K562 (cell line): ENCODE results near the gene PRSS21. TPM values are rescaled to one million over a fixed set of nuclear protein-coding genes. Genes with fewer than 3 reads are reported as not detected.

ENCODE experiments used
- ATAC-seq: fragments of 200-7000 bp; cut with Tn5 transposase; 3 replicates; pipeline ENCODE4 v1.9.1; 2020; ENCODE audit warnings: moderate library complexity
- BruUV-seq: library from RNA; stranded (reverse); fragments of 400-500 nt; replicated peaks from 2 replicates; lab custom pipeline; 2021; lab: Mats Ljungman, UMichigan
- CTCF ChIA-PET: fragments of 300-600 bp; formaldehyde crosslinking; extraction: SDS; loops from one replicate; lab custom pipeline; 2021; ENCODE audit warnings: low intra/inter-chr PET ratio; lab: Yijun Ruan, JAX
- POLR2A ChIA-PET: fragments of 300-600, 350-650 bp; sonication (Branson Sonifier 250); formaldehyde crosslinking; extraction: SDS; loops from one replicate; lab custom pipeline; 2021; ENCODE audit warnings: antibody characterized with exemption, inconsistent platforms; lab: Yijun Ruan, JAX
- DNase-seq, 4 experiments: peaks; one replicate each; pipeline versions ENCODE4 v3.0.0 to v3.0.0-alpha.2; 2011 to 2018; ENCODE audit warnings: low spot score in 3 of 4, mixed read lengths in 3 of 4; ENCODE audit errors: extremely low read depth in 1 of 4
- FAIRE-seq: peaks from 2 replicates; lab custom pipeline; 2011; peaks lifted over from hg19 to GRCh38; lab: Jason Lieb, UNC
- H2AFZ ChIP-seq: 2 replicates; pipeline ENCODE4 v1.6.0; 2011; ENCODE audit warnings: low read depth, low read length, control low read depth, inconsistent platforms
- H3K27ac ChIP-seq: fragments of 200-600 bp; 3 replicates; pipeline ENCODE4 v1.8.0; 2011; ENCODE audit warnings: low read depth, mild to moderate bottlenecking, control low read depth, inconsistent platforms, low read length, moderate library complexity, mixed read lengths; ENCODE audit errors: extremely low read depth
- H3K27me3 ChIP-seq, 2 experiments: fragments of 300-600 bp in 1 of 2; 2 replicates in 1 of 2; 3 replicates in 1 of 2; pipeline versions ENCODE4 v1.6.0 to v1.8.0; 2011; ENCODE audit warnings: inconsistent platforms in 2 of 2, low read length in 2 of 2, mild to moderate bottlenecking in 1 of 2, mixed read lengths in 1 of 2, moderate library complexity in 1 of 2; ENCODE audit not compliant: control insufficient read depth in 2 of 2, insufficient read depth in 2 of 2
- H3K36me3 ChIP-seq: fragments of 300-600 bp; 3 replicates; pipeline ENCODE4 v1.8.0; 2011; ENCODE audit warnings: mild to moderate bottlenecking, low read length, inconsistent platforms; ENCODE audit not compliant: control insufficient read depth, insufficient read depth
- H3K4me1 ChIP-seq, 2 experiments: fragments of 200-600 bp in 1 of 2; replicated peaks in 1 of 2; 2 replicates in 1 of 2; 3 replicates in 1 of 2; pipeline versions ENCODE4 v1.5.1 to v1.8.0; 2011; ENCODE audit warnings: inconsistent platforms in 2 of 2, low read length in 2 of 2, mild to moderate bottlenecking in 1 of 2, mixed read lengths in 1 of 2, moderate library complexity in 1 of 2; ENCODE audit not compliant: control insufficient read depth in 2 of 2, insufficient read depth in 2 of 2
- H3K4me2 ChIP-seq: 2 replicates; pipeline ENCODE4 v1.6.1; 2011; ENCODE audit warnings: low read length, control low read depth, inconsistent platforms, mixed read lengths; ENCODE audit not compliant: insufficient read depth
- H3K4me3 ChIP-seq: fragments of 200-600 bp; sonication (generic), shearing (Covaris generic); 2 replicates; pipeline ENCODE4 v1.5.1; 2016; ENCODE audit warnings: control low read depth, inconsistent platforms
- H3K79me2 ChIP-seq: fragments of 200-600 bp; 3 replicates; pipeline ENCODE4 v1.8.0; 2011; ENCODE audit warnings: low read length, inconsistent platforms; ENCODE audit not compliant: control insufficient read depth, insufficient read depth
- H3K9ac ChIP-seq, 2 experiments: 2 replicates each; pipeline versions ENCODE4 v1.6.0 to v1.6.1; 2011; ENCODE audit warnings: low read depth in 2 of 2, low read length in 2 of 2, control low read depth in 1 of 2, inconsistent platforms in 1 of 2, mild to moderate bottlenecking in 1 of 2, mixed read lengths in 1 of 2; ENCODE audit not compliant: insufficient read depth in 1 of 2
- H3K9me1 ChIP-seq: one replicate; pipeline ENCODE4 v1.6.0; 2011; ENCODE audit warnings: inconsistent platforms, mild to moderate bottlenecking, low read length, moderate library complexity; ENCODE audit not compliant: control insufficient read depth, insufficient read depth
- H3K9me3 ChIP-seq: replicated peaks from 2 replicates; pipeline ENCODE4 v1.5.1; 2011; ENCODE audit warnings: low read depth, low read length, inconsistent platforms; ENCODE audit not compliant: control insufficient read depth, insufficient read depth
- H4K20me1 ChIP-seq: replicated peaks from 2 replicates; pipeline ENCODE4 v1.6.1; 2011; ENCODE audit warnings: low read length, inconsistent platforms, mixed read lengths; ENCODE audit not compliant: control insufficient read depth, insufficient read depth
- E2F6 ChIP-seq, 2 experiments: IDR thresholded peaks; 2 replicates each; pipeline ENCODE4 v1.6.1; 2011; ENCODE audit warnings: borderline replicate concordance in 1 of 2, control low read depth in 1 of 2, low read depth in 1 of 2, low read length in 1 of 2, mild to moderate bottlenecking in 1 of 2, mixed read lengths in 1 of 2, moderate library complexity in 1 of 2; ENCODE audit not compliant: insufficient read depth in 1 of 2, insufficient read length in 1 of 2, poor library complexity in 1 of 2, severe bottlenecking in 1 of 2; ENCODE audit errors: extremely low read depth in 1 of 2
- GABPA ChIP-seq: fragments of 200-800 bp; sonication (Bioruptor generic); conservative IDR thresholded peaks from 2 replicates; pipeline ENCODE4 v1.6.1; 2016; ENCODE audit warnings: low read depth, missing genetic modification characterization, missing compliant biosample characterization
- LEF1 ChIP-seq: fragments of 450-650 bp; IDR thresholded peaks from 2 replicates; pipeline ENCODE4 v1.6.1; 2016; ENCODE audit warnings: mild to moderate bottlenecking
- MTF1 ChIP-seq: fragments of 250-450 bp; sonication (Bioruptor Pico); IDR thresholded peaks from 2 replicates; pipeline ENCODE4 v1.9.0; 2021; ENCODE audit warnings: moderate library complexity, mild to moderate bottlenecking, inconsistent platforms, borderline replicate concordance
- NCOA6 ChIP-seq: fragments of 450-650 bp; IDR thresholded peaks from 2 replicates; pipeline ENCODE4 v1.6.1; 2017; ENCODE audit warnings: mild to moderate bottlenecking
- SAFB ChIP-seq: fragments of 200-400 bp; formaldehyde crosslinking; IDR thresholded peaks from 2 replicates; pipeline ENCODE4 v1.6.1; 2017; ENCODE audit warnings: low read depth, low read length, borderline replicate concordance
- TAF7 ChIP-seq: fragments of 450-650 bp; IDR thresholded peaks from 2 replicates; pipeline ENCODE4 v1.6.1; 2016; ENCODE audit warnings: missing genetic modification characterization, missing compliant biosample characterization
- TRIM24 ChIP-seq, 2 experiments: fragments of 450-650 bp; IDR thresholded peaks; 2 replicates each; pipeline ENCODE4 v1.6.1; 2016
- ZNF77 ChIP-seq: fragments of 250-450 bp; sonication (Bioruptor Pico); IDR thresholded peaks from 2 replicates; pipeline ENCODE4 v1.5.0; 2020
- WGBS: fragments of 100-300 bp; shearing (Covaris generic); methylation state at CpG from one replicate; pipeline ENCODE4 v1.1.6; 2016; ENCODE audit warnings: low coverage, mixed read lengths; ENCODE audit not compliant: insufficient coverage; ENCODE audit errors: missing lambda C conversion rate; 5-methylcytosine and 5-hydroxymethylcytosine counted together
- in situ Hi-C: fragments of 300-500 bp; cut with MboI; formaldehyde crosslinking; loops from 4 replicates; pipeline ENCODE4 v1.15.0; 2018; ENCODE audit warnings: inconsistent platforms, mixed read lengths
- intact Hi-C: fragments of 100-400 bp; cut with micrococcal nuclease; formaldehyde crosslinking; loops from 2 replicates; pipeline ENCODE4 v1.14.2; 2022
- polyA plus RNA-seq, 8 experiments: library from polyadenylated mRNA; depleted of rRNA in 4 of 8; stranded (reverse) in 5 of 8; unstranded in 3 of 8; fragments of >200 nt; fragmentation: Nextera tagmentation in 2 of 8; fragmentation: Illumina TruSeq in 1 of 8; extraction: Ambion mirVana in 2 of 8; extraction: Trizol in 1 of 8; gene quantifications; 2 replicates each; pipeline versions ENCODE4 v1.2.1 to v1.2.3, GENCODE V29; 2011 to 2014; ENCODE audit warnings: inconsistent platforms in 1 of 8, missing spikeins in 1 of 8
- total RNA-seq, 7 experiments: library from RNA; depleted of rRNA in 6 of 7; stranded (reverse); fragments of >200 nt in 6 of 7; fragmentation: Illumina TruSeq in 2 of 7; extraction: Trizol in 2 of 7; gene quantifications; 2 replicates each; pipeline versions ENCODE4 v1.2.1 to v1.2.3, GENCODE V29; 2011 to 2021; ENCODE audit warnings: low replicate concordance in 1 of 7
- TF ChIP-seq, protein P1 (sequence below), 2 experiments: fragments of 250-450 bp in 1 of 2; fragments of 450-650 bp in 1 of 2; sonication (Bioruptor Pico) in 1 of 2; IDR thresholded peaks; 2 replicates each; pipeline versions ENCODE4 v1.6.1 to v1.8.0; 2016 to 2021; ENCODE audit warnings: mild to moderate bottlenecking in 2 of 2, moderate library complexity in 2 of 2, missing compliant biosample characterization in 1 of 2, missing genetic modification characterization in 1 of 2
- TF ChIP-seq, protein P2 (sequence below): fragments of 450-650 bp; IDR thresholded peaks from 2 replicates; pipeline ENCODE4 v1.6.1; 2016; ENCODE audit warnings: antibody characterized with exemption

PRSS21 gene
- total and polyA plus RNA-seq, 9 of the 15 experiments (the other 6 are each of a cell fraction or from before 2014, with no cell fraction given), result 12.1 to 121 (median 61.3) TPM

DNA sequence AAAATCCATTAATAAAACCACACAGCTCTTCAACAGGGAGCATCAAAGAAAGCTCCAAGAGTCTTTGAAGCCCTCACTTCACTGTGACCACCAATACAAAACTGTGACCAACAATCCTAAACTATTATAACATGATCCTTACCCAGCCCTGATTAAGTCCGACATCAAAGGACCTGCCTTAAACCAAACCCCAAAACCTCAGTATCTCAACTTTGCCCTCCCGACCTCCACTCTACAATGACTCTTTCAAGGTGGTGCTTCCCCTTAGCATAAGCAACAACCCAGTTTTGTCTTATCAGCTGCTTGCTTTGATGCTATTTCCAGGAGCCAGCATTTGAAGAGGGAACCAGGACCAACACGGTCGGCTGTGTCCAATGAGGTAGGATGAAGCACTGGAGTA lies 49.4 kb downstream of the PRSS21 start:
- in situ Hi-C loops, result no loop called here
- intact Hi-C loops, result no loop called here

More for the DNA sequence above, 49.4 kb downstream of the PRSS21 start:
- no peak overlapping the region for H2AFZ ChIP-seq
- no peak overlapping the region for H3K9ac ChIP-seq
- no TSS peak for BruUV-seq
- H3K4me1 ChIP-seq, result peaks cover 4 to 8% of the 10 kb centered on the region in 2 experiments; a peak in 3 of 5 replicates
- peaks cover 3 to 10% of the 10 kb centered on the region in 2 experiments; a peak in 2 of 5 replicates for H3K27me3 ChIP-seq
- DNase-seq, result no peak
- POLR2A ChIA-PET, result no interaction called here
- FAIRE-seq, result no peak
- TF ChIP-seq, protein P1, sequence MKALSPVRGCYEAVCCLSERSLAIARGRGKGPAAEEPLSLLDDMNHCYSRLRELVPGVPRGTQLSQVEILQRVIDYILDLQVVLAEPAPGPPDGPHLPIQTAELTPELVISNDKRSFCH (CRISPR knock-in tag; IDR thresholded peaks at IDR 0.05), result no peak
- TF ChIP-seq, protein P1 (tag; IDR thresholded peaks at IDR 0.05), result no peak
- TF ChIP-seq NCOA6, result no peak
- TF ChIP-seq TAF7, result no peak
- TF ChIP-seq E2F6 (IDR thresholded peaks at IDR 0.05; ENCODE audit: borderline replicate concordance in 1 of 2, extremely low read depth in 1 of 2, insufficient read depth in 1 of 2, insufficient read length in 1 of 2, low read depth in 1 of 2, low read length in 1 of 2, poor library complexity in 1 of 2, severe bottlenecking in 1 of 2), result no peak
- no peak for TF ChIP-seq SAFB
- TF ChIP-seq MTF1 (CRISPR knock-in tag), result no peak
- TF ChIP-seq TRIM24 (IDR thresholded peaks at IDR 0.05), result no peak
- TF ChIP-seq GABPA (tag), result no peak
- TF ChIP-seq, protein P2, sequence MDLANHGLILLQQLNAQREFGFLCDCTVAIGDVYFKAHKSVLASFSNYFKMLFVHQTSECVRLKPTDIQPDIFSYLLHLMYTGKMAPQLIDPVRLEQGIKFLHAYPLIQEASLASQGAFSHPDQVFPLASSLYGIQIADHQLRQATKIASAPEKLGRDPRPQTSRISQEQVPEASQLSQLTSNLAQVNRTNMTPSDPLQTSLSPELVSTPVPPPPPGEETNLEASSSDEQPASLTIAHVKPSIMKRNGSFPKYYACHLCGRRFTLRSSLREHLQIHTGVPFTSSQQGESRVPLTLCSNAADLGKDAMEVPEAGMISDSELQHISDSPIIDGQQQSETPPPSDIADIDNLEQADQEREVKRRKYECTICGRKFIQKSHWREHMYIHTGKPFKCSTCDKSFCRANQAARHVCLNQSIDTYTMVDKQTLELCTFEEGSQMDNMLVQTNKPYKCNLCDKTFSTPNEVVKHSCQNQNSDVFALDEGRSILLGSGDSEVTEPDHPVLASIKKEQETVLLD, result no peak
- TF ChIP-seq LEF1, result no peak
- no peak for TF ChIP-seq ZNF77 (CRISPR knock-in tag)
- H3K9me3 ChIP-seq, result no peaks in the 10 kb centered on the region
- no peaks in the 10 kb centered on the region for H3K79me2 ChIP-seq
- H3K4me2 ChIP-seq, result no peak overlapping the region
- no peaks in the 10 kb centered on the region for H4K20me1 ChIP-seq
- H3K4me3 ChIP-seq, result no peak overlapping the region
- CTCF ChIA-PET, result no interaction called here
- no peak overlapping the region for H3K27ac ChIP-seq
- no peaks in the 10 kb centered on the region for H3K9me1 ChIP-seq
- ATAC-seq, result no peak
- no peaks in the 10 kb centered on the region for H3K36me3 ChIP-seq
- WGBS, result 11% methylated on average over 4 of the region's 4 CpGs
